PC-3 (cell line): ENCODE measurements around the gene S100A7. TPM values are rescaled to one million over a fixed set of nuclear protein-coding genes. Genes with fewer than 3 reads are reported as not detected.

Source experiments
- ATAC-seq: fragments of 200-7000 bp; cut with Tn5 transposase; 2 replicates; pipeline ENCODE4 v1.9.1; 2020; ENCODE audit warnings: mild to moderate bottlenecking, moderate library complexity
- BruUV-seq: library from RNA; stranded (reverse); fragments of 400-500 nt; replicated peaks from 2 replicates; lab custom pipeline; 2021; lab: Mats Ljungman, UMichigan
- CTCF ChIA-PET: fragments of 300-600 bp; sonication (Branson Sonifier 250); formaldehyde crosslinking; loops from one replicate; lab custom pipeline; 2022; ENCODE audit warnings: antibody characterized with exemption; lab: Charles Lee
- POLR2A ChIA-PET: fragments of 300-600 bp; sonication (Branson Sonifier 250); formaldehyde crosslinking; loops from one replicate; lab custom pipeline; 2022; ENCODE audit warnings: antibody characterized with exemption; ENCODE audit not compliant: unreplicated experiment; lab: Charles Lee
- DNase-seq: peaks from one replicate; pipeline ENCODE4 v3.0.0-alpha.2; 2015
- H2AFZ ChIP-seq: fragments of 300-600 bp; sonication (generic); 2 replicates; pipeline ENCODE4 v1.6.0; 2016; ENCODE audit warnings: antibody characterized with exemption, low read length
- H3F3A ChIP-seq: fragments of 300-600 bp; sonication (generic); one replicate; pipeline ENCODE4 v1.6.0; 2017; ENCODE audit warnings: antibody characterized with exemption, low read length, control low read depth, mild to moderate bottlenecking; ENCODE audit not compliant: unreplicated experiment
- H3K27ac ChIP-seq: fragments of 300-600 bp; sonication (generic); 2 replicates; pipeline ENCODE4 v1.5.1; 2016; ENCODE audit warnings: mild to moderate bottlenecking, low read length
- H3K27me3 ChIP-seq: fragments of 300-600 bp; sonication (generic); 2 replicates; pipeline ENCODE4 v1.6.1; 2016; ENCODE audit warnings: low read length, mixed read lengths
- H3K36me3 ChIP-seq: fragments of 300-600 bp; sonication (generic); 2 replicates; pipeline ENCODE4 v1.6.1; 2016; ENCODE audit warnings: low read depth, mixed run types, low read length, mixed read lengths
- H3K4me1 ChIP-seq: fragments of 300-600 bp; sonication (generic); 2 replicates; pipeline ENCODE4 v1.5.1; 2016; ENCODE audit warnings: low read length; ENCODE audit not compliant: insufficient read depth
- H3K4me2 ChIP-seq: fragments of 300-600 bp; sonication (generic); 2 replicates; pipeline ENCODE4 v1.6.0; 2016; ENCODE audit warnings: low read length
- H3K4me3 ChIP-seq: fragments of 300-600 bp; sonication (generic); 2 replicates; pipeline ENCODE4 v1.5.1; 2016; ENCODE audit warnings: mild to moderate bottlenecking, low read length, mixed read lengths
- H3K79me2 ChIP-seq: fragments of 300-600 bp; sonication (generic); 2 replicates; pipeline ENCODE4 v1.6.1; 2017; ENCODE audit warnings: low read length, mixed read lengths
- H3K9ac ChIP-seq: fragments of 300-600 bp; sonication (generic); 2 replicates; pipeline ENCODE4 v1.6.0; 2016; ENCODE audit warnings: mild to moderate bottlenecking, low read length
- H3K9me2 ChIP-seq: fragments of 300-600 bp; sonication (generic); replicated peaks from 2 replicates; pipeline ENCODE4 v1.6.1; 2016; ENCODE audit warnings: mixed run types, low read length, mixed read lengths
- H3K9me3 ChIP-seq: fragments of 300-600 bp; sonication (generic); 2 replicates; pipeline ENCODE4 v1.6.1; 2016; ENCODE audit warnings: low read length, mixed read lengths
- H4K20me1 ChIP-seq: fragments of 300-600 bp; sonication (generic); 2 replicates; pipeline ENCODE4 v1.6.1; 2016; ENCODE audit warnings: low read length, mixed read lengths
- EZH2 ChIP-seq: fragments of 300-600 bp; sonication (generic); IDR thresholded peaks from one replicate; pipeline ENCODE4 v1.6.1; 2017; ENCODE audit warnings: antibody characterized with exemption, mild to moderate bottlenecking, low read length; ENCODE audit not compliant: unreplicated experiment
- EZH2phosphoT487 ChIP-seq: fragments of 300-600 bp; sonication (generic); IDR thresholded peaks from 2 replicates; pipeline ENCODE4 v1.6.1; 2018; ENCODE audit warnings: mild to moderate bottlenecking, antibody characterized with exemption, low read length, borderline replicate concordance
- intact Hi-C: fragments of 100-400 bp; cut with micrococcal nuclease; formaldehyde crosslinking; loops from 2 replicates; pipeline ENCODE4 v1.9.0; 2023
- total RNA-seq: library from RNA; depleted of rRNA; stranded (reverse); fragments of >200 nt; gene quantifications from 2 replicates; pipeline ENCODE4 v1.2.3, GENCODE V29; 2014
- TF ChIP-seq, protein P1 (sequence below): fragments of 300-600 bp; sonication (generic); conservative IDR thresholded peaks from 2 replicates; pipeline ENCODE4 v1.5.1; 2017; ENCODE audit warnings: antibody characterized with exemption, low read depth, mild to moderate bottlenecking, low read length

Gene S100A7
- total RNA-seq, 1 experiment from 2014 or later = not detected

- intact Hi-C loops = no loop called here
- no peaks in the 10 kb centered on the region for H3K36me3 ChIP-seq
- H3K79me2 ChIP-seq = no peaks in the 10 kb centered on the region
- H3K9me2 ChIP-seq = no peaks in the 10 kb centered on the region
- no peak overlapping the region for H3K4me3 ChIP-seq
- no peak overlapping the region for H3K27ac ChIP-seq
- BruUV-seq = no TSS peak
- H4K20me1 ChIP-seq = no peaks in the 10 kb centered on the region
- no peak for ATAC-seq
- ChIA-PET CTCF (no interaction called here), POLR2A (no interaction called here)
- peaks cover 67% of the 10 kb centered on the region for H3K27me3 ChIP-seq
- H2AFZ ChIP-seq = no peak overlapping the region
- DNase-seq = no peak
- no peak overlapping the region for H3K9ac ChIP-seq
- no peaks in the 10 kb centered on the region for H3F3A ChIP-seq
- no peaks in the 10 kb centered on the region for H3K4me1 ChIP-seq
- H3K9me3 ChIP-seq = no peaks in the 10 kb centered on the region
- TF ChIP-seq, protein P1, sequence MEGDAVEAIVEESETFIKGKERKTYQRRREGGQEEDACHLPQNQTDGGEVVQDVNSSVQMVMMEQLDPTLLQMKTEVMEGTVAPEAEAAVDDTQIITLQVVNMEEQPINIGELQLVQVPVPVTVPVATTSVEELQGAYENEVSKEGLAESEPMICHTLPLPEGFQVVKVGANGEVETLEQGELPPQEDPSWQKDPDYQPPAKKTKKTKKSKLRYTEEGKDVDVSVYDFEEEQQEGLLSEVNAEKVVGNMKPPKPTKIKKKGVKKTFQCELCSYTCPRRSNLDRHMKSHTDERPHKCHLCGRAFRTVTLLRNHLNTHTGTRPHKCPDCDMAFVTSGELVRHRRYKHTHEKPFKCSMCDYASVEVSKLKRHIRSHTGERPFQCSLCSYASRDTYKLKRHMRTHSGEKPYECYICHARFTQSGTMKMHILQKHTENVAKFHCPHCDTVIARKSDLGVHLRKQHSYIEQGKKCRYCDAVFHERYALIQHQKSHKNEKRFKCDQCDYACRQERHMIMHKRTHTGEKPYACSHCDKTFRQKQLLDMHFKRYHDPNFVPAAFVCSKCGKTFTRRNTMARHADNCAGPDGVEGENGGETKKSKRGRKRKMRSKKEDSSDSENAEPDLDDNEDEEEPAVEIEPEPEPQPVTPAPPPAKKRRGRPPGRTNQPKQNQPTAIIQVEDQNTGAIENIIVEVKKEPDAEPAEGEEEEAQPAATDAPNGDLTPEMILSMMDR = no peak
- TF ChIP-seq EZH2phosphoT487 = no peak
- TF ChIP-seq EZH2 = no peak
- no peak overlapping the region for H3K4me2 ChIP-seq
Observed at GRCh38 chr1:153434746-153435455, 25.6 kb downstream of the S100A7 start.

DNA sequence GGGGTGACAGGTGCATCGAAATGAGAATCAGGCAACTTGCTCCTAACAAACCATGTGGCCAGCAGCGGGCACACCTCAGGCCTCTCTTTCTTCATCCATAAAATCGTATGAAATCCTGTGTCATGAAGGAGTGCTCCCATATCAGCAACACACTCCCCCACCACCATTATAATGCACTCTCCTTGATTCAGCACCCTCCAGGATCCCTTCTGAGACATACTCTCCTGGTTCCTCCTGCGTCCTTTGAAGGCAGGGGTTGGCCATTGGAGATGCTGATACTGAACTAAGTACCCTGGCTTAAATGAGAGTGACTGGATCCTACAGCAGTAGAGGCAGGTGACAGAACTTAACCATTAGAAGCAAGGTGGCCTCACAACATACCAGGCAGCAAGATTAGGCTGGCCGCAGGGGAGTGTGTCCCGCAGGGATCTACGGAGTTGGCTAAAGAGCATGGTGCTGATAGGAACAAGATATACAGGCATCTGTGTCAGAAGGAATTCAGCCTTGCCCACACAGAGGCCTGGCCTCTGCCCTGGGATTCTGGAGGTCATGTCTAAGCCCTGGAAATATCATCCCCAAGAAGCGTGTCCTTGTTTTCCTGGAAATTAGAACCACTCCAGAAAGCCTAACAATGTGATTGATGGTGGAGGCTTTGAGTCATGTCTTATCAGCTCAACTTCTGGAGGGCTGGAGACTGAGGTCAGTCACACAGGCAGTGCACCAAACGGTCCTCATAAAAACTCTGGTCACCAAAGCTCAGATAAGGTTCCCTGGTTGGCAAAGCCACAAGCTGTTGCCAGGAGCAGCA lies 27.4 kb downstream of the S100A7 start:
- Histone ChIP-seq H3K9me3 (no peaks in the 10 kb centered on the region), H3K27me3 (peaks cover 72% of the 10 kb centered on the region), H3K9ac (no peak overlapping the region), H3K36me3 (no peaks in the 10 kb centered on the region), H2AFZ (no peak overlapping the region), H3K4me3 (no peak overlapping the region), H4K20me1 (no peaks in the 10 kb centered on the region), H3K4me1 (no peaks in the 10 kb centered on the region), H3K27ac (no peak overlapping the region), H3K79me2 (no peaks in the 10 kb centered on the region), H3K9me2 (no peaks in the 10 kb centered on the region), H3K4me2 (no peak overlapping the region), H3F3A (no peaks in the 10 kb centered on the region)
- ATAC-seq (no peak), DNase-seq (no peak)
- intact Hi-C loops = no loop called here
- ChIA-PET POLR2A (no interaction called here), CTCF (no interaction called here)
- TF ChIP-seq, protein P1 = no peak
- no peak for TF ChIP-seq EZH2phosphoT487
- TF ChIP-seq EZH2 = no peak
- no TSS peak for BruUV-seq

GRCh38 chr1:153431928-153432327 lies 28.5 kb downstream of the S100A7 start:
- Histone ChIP-seq H3K4me1 (no peaks in the 10 kb centered on the region), H3K27ac (no peak overlapping the region), H2AFZ (no peak overlapping the region), H3K79me2 (no peaks in the 10 kb centered on the region), H3K9me2 (no peaks in the 10 kb centered on the region), H3F3A (no peaks in the 10 kb centered on the region), H3K36me3 (no peaks in the 10 kb centered on the region), H4K20me1 (no peaks in the 10 kb centered on the region), H3K4me3 (no peak overlapping the region), H3K4me2 (no peak overlapping the region), H3K9ac (no peak overlapping the region), H3K27me3 (peaks cover 72% of the 10 kb centered on the region), H3K9me3 (no peaks in the 10 kb centered on the region)
- POLR2A ChIA-PET = no interaction called here
- TF ChIP-seq, protein P1 = no peak
- no peak for TF ChIP-seq EZH2
- TF ChIP-seq EZH2phosphoT487 = no peak
- no peak for ATAC-seq
- CTCF ChIA-PET = no interaction called here
- intact Hi-C loops = no loop called here
- no TSS peak for BruUV-seq
- DNase-seq = no peak
